GM12865 (cell line): ENCODE measurements around the gene SLAMF9.

Experiments
- DNase-seq: peaks from one replicate; pipeline ENCODE4 v3.0.0; 2010; ENCODE audit warnings: low read depth
- H3K4me3 ChIP-seq: 2 replicates; pipeline ENCODE4 v1.5.1; 2011; ENCODE audit warnings: mild to moderate bottlenecking, low read depth, low read length, control low read depth
- CTCF ChIP-seq: IDR thresholded peaks from 2 replicates; pipeline ENCODE4 v1.5.1; 2011; ENCODE audit warnings: low read length, control low read depth, low read depth, inconsistent platforms; ENCODE audit not compliant: insufficient read depth; ENCODE audit errors: missing control alignments

SLAMF9 gene

GRCh38 chr1:159979257-159979656 is 25.2 kb upstream of the SLAMF9 start:
- DNase-seq: no peak
- H3K4me3 ChIP-seq: no peak overlapping the region
- no peak for TF ChIP-seq CTCF

- TF ChIP-seq CTCF: no peak
- H3K4me3 ChIP-seq: no peak overlapping the region
- DNase-seq: no peak
Observed at GRCh38 chr1:159978107-159978398, 24.0 kb upstream of the SLAMF9 start.

GRCh38 chr1:159977364-159978106 is 23.5 kb upstream of the SLAMF9 start:
- no peak overlapping the region for H3K4me3 ChIP-seq
- no peak for TF ChIP-seq CTCF
- DNase-seq: no peak

- TF ChIP-seq CTCF: no peak
- no peak for DNase-seq
- H3K4me3 ChIP-seq: no peak overlapping the region
Observed at GRCh38 chr1:159974350-159974965, 20.4 kb upstream of the SLAMF9 start.

- no peak overlapping the region for H3K4me3 ChIP-seq
- DNase-seq: no peak
- no peak for TF ChIP-seq CTCF
Observed at GRCh38 chr1:159973350-159973940, 19.4 kb upstream of the SLAMF9 start.

GRCh38 chr1:159972443-159973205 is 18.6 kb upstream of the SLAMF9 start:
- no peak for DNase-seq
- no peak overlapping the region for H3K4me3 ChIP-seq
- no peak for TF ChIP-seq CTCF
